MG63 (cell line): ENCODE results near the gene NELL2. TPM values are rescaled to one million over a fixed set of nuclear protein-coding genes. Genes with fewer than 3 reads are reported as not detected.
"Not testable (repeated sequence)": the region's sequence is repeated elsewhere in the genome, so short reads cannot be mapped to it uniquely, and the experiment has no call there.

Experiments used
- DNase-seq: peaks from one replicate; pipeline ENCODE4 v3.0.0-alpha.2; 2020
- H3K27me3 ChIP-seq: fragments of 250-450 bp; sonication (Bioruptor Pico); 2 replicates; pipeline ENCODE4 v1.5.1; 2020; ENCODE audit warnings: mild to moderate bottlenecking, moderate library complexity
- H3K36me3 ChIP-seq: fragments of 250-450 bp; sonication (Bioruptor Pico); 2 replicates; pipeline ENCODE4 v1.5.1; 2020; ENCODE audit warnings: mild to moderate bottlenecking, moderate library complexity
- H3K4me3 ChIP-seq: fragments of 250-450 bp; sonication (Bioruptor Pico); 2 replicates; pipeline ENCODE4 v1.5.1; 2020; ENCODE audit warnings: mild to moderate bottlenecking, moderate library complexity
- H3K9me3 ChIP-seq: fragments of 250-450 bp; sonication (Bioruptor Pico); 2 replicates; pipeline ENCODE4 v1.5.1; 2020; ENCODE audit warnings: mild to moderate bottlenecking, moderate library complexity
- total RNA-seq: library from RNA; depleted of rRNA; stranded (reverse); fragments of >200 nt; shearing (Covaris generic); gene quantifications from 2 replicates; pipeline ENCODE4 v1.2.3, GENCODE V29; 2014; ENCODE audit warnings: low replicate concordance; rRNA removed

The NELL2 gene
- total RNA-seq: 3.8 TPM in 1 of 2 replicates, not detected in the other

- Histone ChIP-seq H3K36me3 (no peaks in the 10 kb centered on the region), H3K4me3 (peak within 1 kb of the TSS; percentile 43), H3K27me3 (peaks cover 45% of the 10 kb centered on the region), H3K9me3 (no peaks in the 10 kb centered on the region)
- peak; percentile 61 for DNase-seq
Observed at GRCh38 chr12:44875954-44876543, at the start of gene NELL2. TSS of gene NELL2 (minus strand) at chr12:44876315. CDS start at chr12:44875869, 446 bp downstream.

GRCh38 chr12:44921736-44922135 is 45.6 kb upstream of the NELL2 start:
- H3K27me3 ChIP-seq: no peaks in the 10 kb centered on the region
- H3K4me3 ChIP-seq: no peak overlapping the region
- DNase-seq: no peak
- H3K9me3 ChIP-seq: no peaks in the 10 kb centered on the region
- no peaks in the 10 kb centered on the region for H3K36me3 ChIP-seq

GRCh38 chr12:44917141-44917540 is 41.0 kb upstream of the NELL2 start:
- no peaks in the 10 kb centered on the region for H3K36me3 ChIP-seq
- H3K9me3 ChIP-seq: no peaks in the 10 kb centered on the region
- no peak for DNase-seq
- H3K27me3 ChIP-seq: no peaks in the 10 kb centered on the region
- H3K4me3 ChIP-seq: no peak overlapping the region

GRCh38 chr12:44915958-44916357 is 39.8 kb upstream of the NELL2 start:
- H3K36me3 ChIP-seq: no peaks in the 10 kb centered on the region
- H3K27me3 ChIP-seq: no peaks in the 10 kb centered on the region
- H3K4me3 ChIP-seq: no peak overlapping the region
- no peaks in the 10 kb centered on the region for H3K9me3 ChIP-seq
- DNase-seq: no peak

GRCh38 chr12:44904321-44904720 is 28.2 kb upstream of the NELL2 start:
- Histone ChIP-seq H3K36me3 (no peaks in the 10 kb centered on the region), H3K27me3 (no peaks in the 10 kb centered on the region), H3K9me3 (no peaks in the 10 kb centered on the region), H3K4me3 (no peak overlapping the region)
- DNase-seq: no peak

GRCh38 chr12:44898108-44898507 is 22.0 kb upstream of the NELL2 start:
- not testable (repeated sequence) for H3K36me3 ChIP-seq, H3K4me3 ChIP-seq, DNase-seq, H3K9me3 ChIP-seq, H3K27me3 ChIP-seq

- Histone ChIP-seq H3K4me3 (no peak overlapping the region), H3K27me3 (no peaks in the 10 kb centered on the region), H3K36me3 (no peaks in the 10 kb centered on the region), H3K9me3 (no peaks in the 10 kb centered on the region)
- no peak for DNase-seq
Observed at GRCh38 chr12:44889926-44890325, 13.8 kb upstream of the NELL2 start.

- H3K4me3 ChIP-seq: no peak overlapping the region
- no peaks in the 10 kb centered on the region for H3K27me3 ChIP-seq
- no peaks in the 10 kb centered on the region for H3K9me3 ChIP-seq
- H3K36me3 ChIP-seq: no peaks in the 10 kb centered on the region
- no peak for DNase-seq
Observed at GRCh38 chr12:44889162-44889561, 13.0 kb upstream of the NELL2 start.

- Histone ChIP-seq H3K9me3 (no peaks in the 10 kb centered on the region), H3K27me3 (no peaks in the 10 kb centered on the region), H3K36me3 (no peaks in the 10 kb centered on the region), H3K4me3 (no peak overlapping the region)
- no peak for DNase-seq
Observed at GRCh38 chr12:44885902-44886301, 9.8 kb upstream of the NELL2 start.

GRCh38 chr12:44881197-44881596 is 5.1 kb upstream of the NELL2 start:
- Histone ChIP-seq H3K27me3 (peaks cover 13% of the 10 kb centered on the region), H3K4me3 (no peak overlapping the region), H3K36me3 (no peaks in the 10 kb centered on the region), H3K9me3 (no peaks in the 10 kb centered on the region)
- DNase-seq: no peak

- peak; percentile 43 for DNase-seq
- peaks cover 45% of the 10 kb centered on the region for H3K27me3 ChIP-seq
- H3K36me3 ChIP-seq: no peaks in the 10 kb centered on the region
- peak overlapping the region; percentile 43 for H3K4me3 ChIP-seq
- H3K9me3 ChIP-seq: no peaks in the 10 kb centered on the region
Observed at GRCh38 chr12:44876544-44877410, 662 bp upstream of the NELL2 start.

- Histone ChIP-seq H3K9me3 (no peaks in the 10 kb centered on the region), H3K36me3 (no peaks in the 10 kb centered on the region), H3K27me3 (peaks cover 45% of the 10 kb centered on the region), H3K4me3 (peak overlapping the region; percentile 43)
- DNase-seq: no peak
Observed at GRCh38 chr12:44875417-44875953, 630 bp downstream of the NELL2 start.

GRCh38 chr12:44874981-44875416 is 1.1 kb downstream of the NELL2 start:
- DNase-seq: no peak
- Histone ChIP-seq H3K4me3 (no peak overlapping the region), H3K27me3 (peaks cover 45% of the 10 kb centered on the region), H3K9me3 (no peaks in the 10 kb centered on the region), H3K36me3 (no peaks in the 10 kb centered on the region)

- Histone ChIP-seq H3K36me3 (no peaks in the 10 kb centered on the region), H3K9me3 (no peaks in the 10 kb centered on the region), H3K27me3 (peaks cover 43% of the 10 kb centered on the region), H3K4me3 (no peak overlapping the region)
- no peak for DNase-seq
Observed at GRCh38 chr12:44873898-44874297, 2.2 kb downstream of the NELL2 start.

- no peak overlapping the region for H3K4me3 ChIP-seq
- peaks cover 18% of the 10 kb centered on the region for H3K27me3 ChIP-seq
- H3K9me3 ChIP-seq: no peaks in the 10 kb centered on the region
- no peaks in the 10 kb centered on the region for H3K36me3 ChIP-seq
- DNase-seq: no peak
Observed at GRCh38 chr12:44869503-44869902, 6.6 kb downstream of the NELL2 start.

- H3K27me3 ChIP-seq: no peaks in the 10 kb centered on the region
- no peaks in the 10 kb centered on the region for H3K36me3 ChIP-seq
- no peak overlapping the region for H3K4me3 ChIP-seq
- H3K9me3 ChIP-seq: no peaks in the 10 kb centered on the region
- DNase-seq: no peak
Observed at GRCh38 chr12:44863867-44864266, 12.2 kb downstream of the NELL2 start.

- no peak overlapping the region for H3K4me3 ChIP-seq
- no peak for DNase-seq
- no peaks in the 10 kb centered on the region for H3K9me3 ChIP-seq
- no peaks in the 10 kb centered on the region for H3K36me3 ChIP-seq
- H3K27me3 ChIP-seq: no peaks in the 10 kb centered on the region
Observed at GRCh38 chr12:44859998-44860689, 16.0 kb downstream of the NELL2 start.
